Heart right ventricle (tissue), 16 donors: ENCODE results near the gene NRXN3. TPM values are rescaled to one million over a fixed set of nuclear protein-coding genes. Genes with fewer than 3 reads are reported as not detected.

Experiments used
- ATAC-seq, 8 donors: fragments of 200-7000 bp; cut with Tn5 transposase; one replicate each; pipeline ENCODE4 v1.9.1; 2020; ENCODE audit warnings: mild to moderate bottlenecking in 8 of 8, moderate library complexity in 8 of 8, moderate number of reproducible peaks in 1 of 8
- DNase-seq, 2 donors: peaks; one replicate each; pipeline ENCODE4 v3.0.0-alpha.2; 2020
- H3K27ac ChIP-seq, 10 donors: fragments of 200-600 bp; sonication (generic) in 2 of 10; one replicate each; pipeline versions ENCODE4 v1.5.0 to v1.8.0; 2020 to 2022; ENCODE audit warnings: mild to moderate bottlenecking in 3 of 10
- H3K27me3 ChIP-seq, 7 donors: fragments of 200-600 bp; one replicate each; pipeline ENCODE4 v1.8.0; 2021 to 2022; ENCODE audit warnings: mild to moderate bottlenecking in 2 of 7
- H3K36me3 ChIP-seq, 9 donors: fragments of 200-600 bp; sonication (generic) in 1 of 9; one replicate each; pipeline versions ENCODE4 v1.5.0 to v1.8.0; 2020 to 2022; ENCODE audit warnings: mild to moderate bottlenecking in 2 of 9
- H3K4me1 ChIP-seq, 9 donors: fragments of 200-600 bp; sonication (generic) in 1 of 9; one replicate each; pipeline versions ENCODE4 v1.5.0 to v1.8.0; 2020 to 2022; ENCODE audit warnings: mild to moderate bottlenecking in 4 of 9
- H3K4me3 ChIP-seq, 10 donors: fragments of 200-600 bp; sonication (generic) in 2 of 10; one replicate each; pipeline versions ENCODE4 v1.5.0 to v1.8.0; 2020 to 2022; ENCODE audit warnings: mild to moderate bottlenecking in 7 of 10, moderate library complexity in 2 of 10
- H3K9me3 ChIP-seq, 11 donors: fragments of 200-600 bp in 10 of 11; sonication (generic) in 2 of 11; one replicate each; pipeline versions ENCODE4 v1.5.0 to v1.8.0; 2013 to 2022; ENCODE audit warnings: mild to moderate bottlenecking in 2 of 11, control low read depth in 1 of 11, moderate library complexity in 1 of 11
- WGBS, 2 donors: extraction: QIAGEN DNeasy Blood & Tissue Kit; methylation state at CpG; one replicate each; pipeline ENCODE4 v1.1.7; 2013; ENCODE audit warnings: inconsistent platforms in 1 of 2; 5-methylcytosine and 5-hydroxymethylcytosine counted together
- intact Hi-C, 10 donors: fragments of 100-400 bp; cut with DNase I; formaldehyde crosslinking; loops; one replicate each; pipeline versions ENCODE4 v1.11.1 to v1.14.2; 2022
- polyA plus RNA-seq, 2 donors: library from polyadenylated mRNA; stranded (reverse); fragments of 200-250 nt; gene quantifications; one replicate each; pipeline ENCODE4 v1.2.3, GENCODE V29; 2013
- total RNA-seq, 10 donors: library from RNA; stranded (reverse); fragmentation: NEBNext Ultra II Directional in 3 of 10; extraction: Animal tissue kit (Norgen Biotek cat#: 25700) in 3 of 10; gene quantifications; one replicate each; pipeline versions ENCODE4 v1.2.1 to v1.2.4, GENCODE V29; 2021 to 2023
- TF ChIP-seq, protein P1 (sequence below), 9 donors: fragments of 200-600 bp; sonication (generic) in 2 of 9; IDR thresholded peaks; one replicate each; pipeline versions ENCODE4 v1.5.0 to v1.8.0; 2021 to 2022; ENCODE audit warnings: antibody characterized with exemption in 9 of 9, mild to moderate bottlenecking in 5 of 9, moderate library complexity in 1 of 9
- donor health status: Arrhythmogenic right ventricular cardiomyopathy.
- donor health status: ischemic (EF 13 %, LVEDD 7.1; RV severe dilation, severe dysfunction).
- donor health status: healthy with polysubstance abuse.
- donor health status: DM: no; HTN: yes; CAD: no.
- donor health status: DM: no; HTN: no; CAD: no.
- donor health status: ischemic (EF 25% LVEDD 6.9; RV normal size, moderate dysfunction).
- donor health status: ischemic (EF 25% LVEDD 5.7; RV mildly dilated, moderate dysfunction).
- donor health status: healthy.
- donor health status: DM: yes; HTN: yes; CAD: no.
- donor health status: Ischemic cardiomyopathy.
- donor health status: ischemic (EF 35%, LVEDD 5.7; RV mildly dilated, moderate dysfunction).
- donor health status: nonischemic (EF 11% LVEDD 7.7; RV severe dilation, severe dysfunction).
- donor health status: DM: yes; HTN: yes; CAD: no.
- donor health status: PGD.
- donor health status: ischemic (EF 29% LVEDD 5.4; RV normal size, mild dysfunction).
- donor health status: nonischemic (EF 23%, LVEDD 6.1; RV moderate dilation, normal function).

NRXN3 gene
- total and polyA plus RNA-seq, 12 donors, result 0.23 to 1.8 (median 0.87) TPM

DNA sequence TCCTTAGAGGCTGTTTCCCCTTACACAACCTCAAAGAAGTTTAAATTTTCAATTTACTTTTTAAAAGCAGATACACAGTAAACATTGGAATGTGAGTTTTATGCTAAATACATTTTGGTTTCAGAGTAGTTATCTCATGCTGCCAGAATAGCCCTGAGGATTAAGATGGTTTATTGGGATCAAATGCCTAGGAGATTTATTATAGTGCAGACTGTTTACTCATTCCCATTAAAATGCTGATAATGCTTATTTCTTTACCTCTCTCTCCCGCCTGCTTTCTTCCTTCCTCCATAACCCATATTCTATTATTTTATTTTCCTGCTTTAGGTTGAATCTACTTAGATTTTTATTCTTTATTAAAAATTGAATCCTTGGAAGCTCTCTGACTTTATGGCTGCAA is 1701.0 kb downstream of the NRXN3 start:
- no peak for ATAC-seq
- Histone ChIP-seq H3K4me3 (no peak overlapping the region), H3K4me1 (no peaks in the 10 kb centered on the region), H3K9me3 (peaks cover 0 to 5% (median 0%) of the 10 kb centered on the region in 11 donors), H3K36me3 (no peaks in the 10 kb centered on the region), H3K27ac (no peak overlapping the region), H3K27me3 (no peaks in the 10 kb centered on the region)
- no peak for DNase-seq
- TF ChIP-seq, protein P1, sequence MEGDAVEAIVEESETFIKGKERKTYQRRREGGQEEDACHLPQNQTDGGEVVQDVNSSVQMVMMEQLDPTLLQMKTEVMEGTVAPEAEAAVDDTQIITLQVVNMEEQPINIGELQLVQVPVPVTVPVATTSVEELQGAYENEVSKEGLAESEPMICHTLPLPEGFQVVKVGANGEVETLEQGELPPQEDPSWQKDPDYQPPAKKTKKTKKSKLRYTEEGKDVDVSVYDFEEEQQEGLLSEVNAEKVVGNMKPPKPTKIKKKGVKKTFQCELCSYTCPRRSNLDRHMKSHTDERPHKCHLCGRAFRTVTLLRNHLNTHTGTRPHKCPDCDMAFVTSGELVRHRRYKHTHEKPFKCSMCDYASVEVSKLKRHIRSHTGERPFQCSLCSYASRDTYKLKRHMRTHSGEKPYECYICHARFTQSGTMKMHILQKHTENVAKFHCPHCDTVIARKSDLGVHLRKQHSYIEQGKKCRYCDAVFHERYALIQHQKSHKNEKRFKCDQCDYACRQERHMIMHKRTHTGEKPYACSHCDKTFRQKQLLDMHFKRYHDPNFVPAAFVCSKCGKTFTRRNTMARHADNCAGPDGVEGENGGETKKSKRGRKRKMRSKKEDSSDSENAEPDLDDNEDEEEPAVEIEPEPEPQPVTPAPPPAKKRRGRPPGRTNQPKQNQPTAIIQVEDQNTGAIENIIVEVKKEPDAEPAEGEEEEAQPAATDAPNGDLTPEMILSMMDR (IDR thresholded peaks at IDR 0.05), result no peak
- intact Hi-C loops, result no loop called here
- WGBS, 2 donors, result 84 to 92% methylated on average over 1 of the region's 1 CpG

DNA sequence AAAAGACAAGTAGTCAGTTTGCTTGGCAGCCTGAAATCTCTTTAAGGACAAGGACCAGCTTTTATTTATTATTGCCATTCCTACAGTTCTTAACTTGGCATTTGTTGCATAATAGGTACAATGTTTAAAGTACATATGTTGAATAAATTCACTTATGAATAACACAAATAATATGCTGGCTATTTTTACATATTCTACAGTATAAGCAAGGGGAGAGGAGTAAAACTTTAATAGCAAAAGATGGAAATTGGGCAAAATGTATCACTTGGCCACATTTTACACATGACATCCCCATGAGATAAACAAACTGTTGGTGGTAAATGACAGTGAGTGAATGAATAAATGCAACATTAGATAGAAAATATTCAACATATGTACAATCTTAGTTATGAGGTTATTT is 1708.1 kb downstream of the NRXN3 start:
- no peak overlapping the region for H3K4me3 ChIP-seq
- no peaks in the 10 kb centered on the region for H3K36me3 ChIP-seq
- no peaks in the 10 kb centered on the region for H3K9me3 ChIP-seq
- ATAC-seq, result no peak
- intact Hi-C loops, result no loop called here
- no peak overlapping the region for H3K27ac ChIP-seq
- H3K27me3 ChIP-seq, result no peaks in the 10 kb centered on the region
- no peaks in the 10 kb centered on the region for H3K4me1 ChIP-seq
- no peak for DNase-seq
- TF ChIP-seq, protein P1 (IDR thresholded peaks at IDR 0.05), result no peak

DNA sequence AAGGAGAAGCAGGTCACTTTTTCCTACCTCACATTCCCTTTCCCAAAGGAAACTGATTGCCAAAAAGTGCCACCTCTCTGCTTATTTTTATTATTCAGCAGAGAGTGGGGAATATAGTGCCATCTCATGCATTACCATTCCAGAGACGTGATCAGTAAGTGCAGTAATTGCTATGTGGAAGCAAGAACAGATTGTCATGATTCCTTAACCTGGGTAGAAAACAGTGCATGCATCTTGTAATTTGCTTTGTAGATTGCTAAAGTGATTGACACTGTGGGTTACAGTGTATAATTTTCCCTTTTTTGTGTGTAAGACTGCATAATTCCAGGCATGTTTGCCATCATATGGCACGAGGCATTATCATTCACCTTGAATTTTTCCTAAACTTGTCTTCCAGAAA is 1708.6 kb downstream of the NRXN3 start:
- Histone ChIP-seq H3K4me3 (no peak overlapping the region), H3K9me3 (peaks cover 0 to 3% (median 0%) of the 10 kb centered on the region in 11 donors), H3K27me3 (no peaks in the 10 kb centered on the region), H3K36me3 (no peaks in the 10 kb centered on the region), H3K27ac (no peak overlapping the region), H3K4me1 (no peaks in the 10 kb centered on the region)
- no peak for DNase-seq
- 87 to 92% methylated on average over 2 of the region's 2 CpGs for WGBS, 2 donors
- no peak for ATAC-seq
- intact Hi-C loops, result no loop called here
- TF ChIP-seq, protein P1 (IDR thresholded peaks at IDR 0.05), result no peak

DNA sequence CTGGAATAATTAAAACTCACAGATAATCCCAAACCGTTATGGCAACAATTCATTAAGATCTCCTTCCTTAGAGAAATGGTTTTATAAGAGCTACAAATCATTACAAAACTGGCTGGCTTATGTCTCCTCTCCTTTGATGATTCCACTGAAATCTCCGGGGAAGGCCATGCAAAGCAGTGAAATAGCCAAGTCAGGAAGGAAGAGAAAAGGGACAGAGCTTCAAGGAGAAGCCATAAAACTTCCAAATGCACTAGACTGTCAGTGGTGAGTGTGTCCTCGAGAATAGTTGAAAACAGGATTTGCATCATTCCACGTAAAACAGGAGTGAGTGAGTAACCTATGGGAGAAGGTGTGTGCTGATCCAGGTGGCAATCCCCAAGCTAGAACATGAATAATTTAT is 1711.1 kb downstream of the NRXN3 start:
- Histone ChIP-seq H3K27ac (no peak overlapping the region), H3K9me3 (peaks cover 0 to 3% (median 0%) of the 10 kb centered on the region in 11 donors), H3K4me1 (no peaks in the 10 kb centered on the region), H3K27me3 (no peaks in the 10 kb centered on the region), H3K36me3 (no peaks in the 10 kb centered on the region), H3K4me3 (no peak overlapping the region)
- WGBS, 2 donors, result 47 to 58% methylated on average over 4 of the region's 4 CpGs
- intact Hi-C loops, result no loop called here
- ATAC-seq, result no peak
- TF ChIP-seq, protein P1 (IDR thresholded peaks at IDR 0.05), result no peak
- DNase-seq, result no peak
